Activated naive CD4-positive, alpha-beta T cell treated with anti-CD3 and anti-CD28 coated beads, Interleukin-2, amount 10 ng/mL, durations not matched to agents 7 days and 5 days (primary cell): ENCODE measurements around the gene KRTAP5-3.
"Not testable (repeated sequence)": the region's sequence is repeated elsewhere in the genome, so short reads cannot be mapped to it uniquely, and the experiment has no call there.

Experiments used
- CTCF ChIA-PET: fragments of 350-600 bp; sonication (Branson Sonifier 250); formaldehyde crosslinking; loops from one replicate; lab custom pipeline; 2021; ENCODE audit warnings: antibody characterized with exemption; lab: Charles Lee
- DNase-seq: peaks from one replicate; pipeline ENCODE4 v3.0.0-alpha.2; 2020
- H3K27ac Mint-ChIP-seq: one replicate; pipeline ENCODE4 v1.8.0; 2021; ENCODE audit warnings: mild to moderate bottlenecking, moderate library complexity, mixed read lengths
- H3K27me3 Mint-ChIP-seq: one replicate; pipeline ENCODE4 v1.8.0; 2021; ENCODE audit warnings: mild to moderate bottlenecking, mixed read lengths
- H3K36me3 Mint-ChIP-seq: one replicate; pipeline ENCODE4 v1.8.0; 2021; ENCODE audit warnings: mixed read lengths
- H3K4me1 Mint-ChIP-seq: one replicate; pipeline ENCODE4 v1.8.0; 2021; ENCODE audit warnings: mixed read lengths
- H3K4me3 Mint-ChIP-seq: one replicate; pipeline ENCODE4 v1.8.0; 2021; ENCODE audit warnings: mild to moderate bottlenecking, moderate library complexity, mixed read lengths
- H3K9me3 Mint-ChIP-seq: one replicate; pipeline ENCODE4 v1.8.0; 2021; ENCODE audit warnings: mixed read lengths

KRTAP5-3 gene

DNA sequence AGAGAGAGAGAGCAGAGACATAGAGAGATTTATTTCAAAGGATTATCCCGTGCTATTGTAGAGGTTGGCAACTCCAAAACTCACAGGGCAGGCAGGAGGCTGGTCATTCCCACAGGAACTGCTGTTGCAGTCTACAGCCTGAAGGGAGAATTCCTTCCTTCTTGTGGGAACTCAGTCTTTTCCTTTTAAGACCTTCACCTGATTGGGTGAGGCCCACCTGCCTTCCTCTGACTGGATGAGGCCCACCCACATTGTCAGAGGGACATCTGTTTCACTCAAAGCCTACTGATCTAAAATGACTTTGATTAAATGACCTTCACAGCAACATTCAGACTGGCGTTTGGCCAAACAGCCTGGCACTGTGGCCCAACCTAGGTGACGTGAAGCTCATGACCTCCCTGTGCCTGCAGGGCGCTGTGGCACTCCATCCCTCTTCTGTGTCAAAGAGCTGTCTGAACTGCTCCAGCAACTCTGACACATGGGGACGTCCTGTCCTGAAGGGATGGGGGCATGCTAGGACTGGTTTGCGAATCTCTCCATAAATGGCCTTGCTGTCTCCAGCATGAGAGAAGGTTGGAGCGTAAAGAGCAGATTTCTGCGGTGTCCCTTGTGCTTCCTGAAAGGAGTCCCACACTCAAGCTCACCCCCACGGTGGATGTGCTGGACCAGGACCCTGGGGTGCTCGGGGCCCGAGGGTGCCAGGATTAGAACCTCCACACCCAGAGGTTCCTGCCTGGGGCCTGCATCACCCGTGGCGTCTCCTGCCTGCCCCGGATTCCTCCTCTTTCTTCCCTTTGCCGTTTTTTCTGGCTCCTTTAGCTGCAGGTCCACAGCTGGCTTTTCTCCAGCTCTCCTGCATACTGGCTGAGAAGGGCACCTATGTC is 42.0 kb upstream of the KRTAP5-3 start:
- CTCF ChIA-PET, result interaction anchor here (0.6 to 3.1 kb wide), 6 partner anchors 9 to 351 kb away, joined by 3 to 15 read pairs (median 4); no protein-coding TSS in a partner anchor
- Mint-ChIP-seq H3K9me3 (no peaks in the 10 kb centered on the region), H3K27me3 (peaks cover 46% of the 10 kb centered on the region), H3K36me3 (no peaks in the 10 kb centered on the region), H3K4me3 (no peak overlapping the region), H3K27ac (no peak overlapping the region), H3K4me1 (no peaks in the 10 kb centered on the region)
- DNase-seq, result peak; percentile 18

DNA sequence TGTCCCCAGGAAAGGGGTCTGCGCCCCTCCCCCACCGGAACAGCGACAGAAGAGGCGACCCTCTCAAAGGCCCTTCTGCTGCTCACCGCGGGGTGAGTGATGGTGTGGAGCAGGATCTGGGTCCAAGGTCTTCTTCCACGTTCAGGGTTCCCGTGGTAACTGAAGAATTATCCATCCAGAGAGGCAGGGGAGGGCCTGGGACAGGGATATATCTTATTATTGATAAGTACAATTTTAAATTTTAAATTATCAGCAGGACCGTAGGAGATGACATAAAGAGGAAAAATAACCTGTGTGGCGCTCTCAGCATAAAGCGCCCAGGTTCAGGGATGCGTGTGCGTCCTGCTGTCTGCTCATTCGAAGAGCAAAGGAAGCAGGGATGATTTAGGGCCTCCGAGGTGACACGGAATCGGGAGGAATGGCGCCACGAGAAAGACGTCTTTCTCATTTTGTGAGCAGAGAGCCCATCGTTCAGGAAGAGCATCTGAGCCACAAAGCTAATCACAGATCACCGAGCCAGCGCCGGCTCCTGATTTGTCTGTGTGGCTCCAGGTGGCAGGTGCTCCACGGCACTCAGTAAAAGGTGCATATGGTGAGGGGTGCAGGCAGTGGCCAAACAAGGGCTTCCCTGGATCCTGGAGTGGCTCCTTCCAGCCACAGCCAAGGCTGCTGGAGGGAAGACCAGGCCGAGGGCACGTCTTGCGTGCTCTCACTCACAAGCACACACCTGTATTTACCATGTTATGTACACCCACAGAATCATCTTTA is 40.6 kb upstream of the KRTAP5-3 start:
- Mint-ChIP-seq H3K27me3 (peaks cover 44% of the 10 kb centered on the region), H3K4me3 (no peak overlapping the region), H3K9me3 (no peaks in the 10 kb centered on the region), H3K4me1 (no peaks in the 10 kb centered on the region), H3K27ac (no peak overlapping the region), H3K36me3 (no peaks in the 10 kb centered on the region)
- CTCF ChIA-PET, result interaction anchor here (1.0 to 3.1 kb wide), 4 partner anchors 9 to 353 kb away, joined by 3 to 15 read pairs (median 4); no protein-coding TSS in a partner anchor
- DNase-seq, result no peak

DNA sequence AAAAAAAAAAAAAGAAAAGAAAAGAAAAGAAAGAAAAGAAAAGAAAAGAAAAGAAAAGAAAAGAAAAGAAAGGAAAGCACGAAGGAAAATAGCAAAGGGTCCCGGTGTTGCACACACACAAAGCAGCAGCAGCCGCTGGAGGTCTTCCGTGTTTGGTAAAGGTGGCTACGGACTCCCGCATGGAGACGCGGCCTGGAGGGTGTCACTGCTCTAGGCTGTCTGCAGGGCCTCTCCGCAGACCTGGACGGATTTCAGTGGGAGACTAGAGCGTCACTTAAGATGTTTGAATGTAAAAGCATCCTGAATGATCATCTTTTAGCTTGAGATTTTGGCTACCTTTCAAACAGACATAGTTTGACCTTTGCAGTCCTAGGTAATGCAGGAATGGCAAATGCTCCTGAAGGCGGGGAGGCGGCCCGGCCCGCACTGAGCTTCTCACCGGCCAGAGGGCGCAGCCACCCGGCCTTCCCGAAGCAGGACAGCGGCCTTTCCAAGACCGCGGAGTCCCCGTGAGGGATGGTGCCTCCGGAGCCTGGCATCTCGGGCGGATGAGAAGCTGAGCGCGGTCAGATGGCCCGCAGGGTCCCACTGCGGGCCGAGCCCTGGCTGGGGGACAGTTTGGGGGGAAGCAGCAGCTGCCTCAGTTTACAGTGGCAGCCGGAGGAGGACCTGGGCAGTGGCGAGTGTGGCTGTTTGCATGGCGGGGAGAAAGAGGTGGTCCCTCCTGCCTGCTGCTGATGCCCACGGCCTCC is 39.8 kb upstream of the KRTAP5-3 start:
- Mint-ChIP-seq H3K36me3 (no peaks in the 10 kb centered on the region), H3K4me3 (no peak overlapping the region), H3K4me1 (no peaks in the 10 kb centered on the region), H3K9me3 (no peaks in the 10 kb centered on the region), H3K27ac (no peak overlapping the region), H3K27me3 (peaks cover 38% of the 10 kb centered on the region)
- DNase-seq, result no peak
- CTCF ChIA-PET, result interaction anchor here (1.0 kb wide), 1 partner anchor 10 kb away, joined by 3 read pairs; no protein-coding TSS in a partner anchor

DNA sequence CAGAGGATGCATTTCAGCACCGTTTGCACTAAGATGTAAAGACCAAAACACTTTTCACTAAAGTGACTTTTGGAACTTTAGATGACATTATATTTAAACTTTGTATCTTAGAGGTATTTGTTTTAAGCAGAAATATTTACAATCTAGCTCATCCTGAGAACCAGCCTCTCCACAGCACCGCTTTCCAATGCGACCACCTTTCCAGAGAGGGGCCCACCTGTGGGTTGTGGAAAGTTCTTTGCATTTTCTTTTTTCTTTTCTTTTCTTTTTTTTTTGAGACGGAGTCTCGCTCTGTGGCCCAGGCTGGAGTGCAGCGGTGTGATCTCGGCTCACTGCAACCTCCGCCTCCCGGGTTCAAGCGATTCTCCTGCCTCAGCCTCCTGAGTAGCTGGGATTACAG is 38.3 kb upstream of the KRTAP5-3 start:
- not testable (repeated sequence) for H3K27ac Mint-ChIP-seq, H3K4me1 Mint-ChIP-seq, H3K9me3 Mint-ChIP-seq, H3K4me3 Mint-ChIP-seq, H3K36me3 Mint-ChIP-seq
- CTCF ChIA-PET, result interaction anchor here (0.7 to 2.1 kb wide), 2 partner anchors 15 to 186 kb away, joined by 5 read pairs; no protein-coding TSS in a partner anchor
- peak; percentile 5 for DNase-seq
- H3K27me3 Mint-ChIP-seq, result peaks cover 27% of the 10 kb centered on the region

DNA sequence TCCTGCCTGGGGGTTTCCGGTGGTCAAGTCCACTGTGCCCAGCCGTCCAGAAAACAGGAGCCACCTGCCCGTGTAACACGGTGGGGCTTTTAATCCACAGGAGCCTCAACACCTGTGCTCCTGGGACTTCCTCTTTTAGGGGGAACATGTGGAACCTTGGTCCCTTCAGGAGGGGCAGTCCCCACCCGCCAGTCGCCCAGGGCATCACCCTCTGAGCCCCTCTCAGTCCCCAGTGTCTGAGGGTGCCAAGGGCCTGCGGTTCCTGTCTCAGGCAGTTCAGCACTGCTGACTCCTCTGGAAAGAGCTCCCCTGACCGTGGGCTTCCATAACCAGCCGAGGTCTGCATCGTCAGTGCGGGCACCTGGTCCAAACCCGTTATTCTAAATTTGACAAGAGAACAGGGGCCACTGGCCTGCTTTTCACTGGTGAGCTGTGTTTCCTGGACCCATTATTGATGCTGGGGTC is 37.1 kb upstream of the KRTAP5-3 start:
- Mint-ChIP-seq H3K9me3 (no peaks in the 10 kb centered on the region), H3K4me1 (no peaks in the 10 kb centered on the region), H3K36me3 (no peaks in the 10 kb centered on the region), H3K27ac (no peak overlapping the region), H3K27me3 (peaks cover 15% of the 10 kb centered on the region), H3K4me3 (no peak overlapping the region)
- CTCF ChIA-PET, result interaction anchor here (0.9 to 2.1 kb wide), 2 partner anchors 8 to 13 kb away, joined by 3 to 5 read pairs; no protein-coding TSS in a partner anchor
- no peak for DNase-seq

DNA sequence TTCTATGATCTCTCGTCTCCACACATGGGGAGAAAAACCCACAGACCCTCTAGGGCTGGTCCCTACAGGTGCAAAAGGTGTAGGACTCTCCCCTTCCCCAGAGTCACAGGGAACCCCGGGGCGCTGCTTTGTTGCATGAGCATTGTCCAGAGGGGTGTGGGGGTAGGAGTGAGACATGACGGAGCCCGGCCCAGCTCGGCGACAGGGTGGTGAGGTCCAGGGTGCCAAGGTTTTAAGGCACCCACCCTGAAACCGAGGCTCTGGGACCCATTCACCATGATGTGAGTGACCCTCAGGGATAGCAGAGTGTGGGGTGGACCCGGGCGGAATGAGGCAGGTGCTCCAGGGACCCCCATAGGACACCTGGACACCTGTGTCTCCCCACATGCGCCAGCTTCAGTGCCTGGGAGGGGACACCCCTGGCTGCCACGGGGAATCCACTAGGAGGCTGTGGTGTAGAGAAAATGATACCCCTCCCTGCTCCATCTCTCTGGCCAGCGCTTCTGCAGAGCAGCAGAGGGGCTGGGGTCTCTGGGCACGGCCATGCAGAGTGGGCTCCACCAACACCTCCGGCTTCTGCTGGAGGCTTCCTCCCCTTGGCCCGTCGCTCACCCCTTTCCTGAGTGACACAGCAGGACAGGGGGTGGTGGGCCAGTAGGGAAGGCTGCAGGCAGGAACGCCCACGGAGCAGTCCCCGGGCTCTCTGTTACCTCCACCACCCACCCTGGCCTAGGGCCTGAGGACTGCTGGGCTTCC is 36.5 kb upstream of the KRTAP5-3 start:
- H3K9me3 Mint-ChIP-seq, result no peaks in the 10 kb centered on the region
- peak; percentile 14 for DNase-seq
- peaks cover 19% of the 10 kb centered on the region for H3K27me3 Mint-ChIP-seq
- CTCF ChIA-PET, result interaction anchor here (0.8 to 0.9 kb wide), 2 partner anchors 7 to 187 kb away, joined by 3 read pairs; no protein-coding TSS in a partner anchor
- no peaks in the 10 kb centered on the region for H3K4me1 Mint-ChIP-seq
- H3K36me3 Mint-ChIP-seq, result no peaks in the 10 kb centered on the region
- H3K27ac Mint-ChIP-seq, result no peak overlapping the region
- H3K4me3 Mint-ChIP-seq, result no peak overlapping the region

DNA sequence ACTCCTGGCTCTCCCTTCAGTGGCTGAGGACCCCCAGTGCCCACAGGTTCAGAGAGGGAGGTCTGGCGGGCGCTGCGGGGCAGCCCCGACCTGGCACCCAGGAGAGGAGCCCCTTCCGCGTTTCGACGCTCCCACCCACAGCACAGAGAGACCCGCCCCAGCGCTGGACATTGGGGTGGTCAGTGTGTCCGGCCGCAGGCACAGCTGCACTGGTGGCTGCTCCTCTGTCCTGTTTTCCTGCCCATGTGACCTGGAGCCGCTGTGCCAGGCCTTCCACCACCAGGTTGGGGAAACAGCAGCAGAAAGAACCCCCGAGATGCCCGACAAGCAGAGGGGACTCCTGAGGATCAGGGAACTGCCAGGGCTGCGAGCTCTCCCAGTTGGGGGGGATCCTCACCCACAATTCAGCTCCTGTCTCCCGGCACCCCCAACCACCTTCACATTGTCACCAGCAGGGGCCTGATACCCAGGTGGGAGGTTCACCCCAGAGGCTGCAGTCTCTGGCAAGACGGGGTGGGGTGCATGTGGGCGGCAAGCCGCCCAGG is 35.0 kb upstream of the KRTAP5-3 start:
- CTCF ChIA-PET, result no interaction called here
- no peak overlapping the region for H3K27ac Mint-ChIP-seq
- no peak overlapping the region for H3K4me3 Mint-ChIP-seq
- H3K27me3 Mint-ChIP-seq, result peaks cover 26% of the 10 kb centered on the region
- H3K9me3 Mint-ChIP-seq, result no peaks in the 10 kb centered on the region
- DNase-seq, result peak; percentile 12
- peaks cover 2% of the 10 kb centered on the region for H3K4me1 Mint-ChIP-seq
- H3K36me3 Mint-ChIP-seq, result no peaks in the 10 kb centered on the region

DNA sequence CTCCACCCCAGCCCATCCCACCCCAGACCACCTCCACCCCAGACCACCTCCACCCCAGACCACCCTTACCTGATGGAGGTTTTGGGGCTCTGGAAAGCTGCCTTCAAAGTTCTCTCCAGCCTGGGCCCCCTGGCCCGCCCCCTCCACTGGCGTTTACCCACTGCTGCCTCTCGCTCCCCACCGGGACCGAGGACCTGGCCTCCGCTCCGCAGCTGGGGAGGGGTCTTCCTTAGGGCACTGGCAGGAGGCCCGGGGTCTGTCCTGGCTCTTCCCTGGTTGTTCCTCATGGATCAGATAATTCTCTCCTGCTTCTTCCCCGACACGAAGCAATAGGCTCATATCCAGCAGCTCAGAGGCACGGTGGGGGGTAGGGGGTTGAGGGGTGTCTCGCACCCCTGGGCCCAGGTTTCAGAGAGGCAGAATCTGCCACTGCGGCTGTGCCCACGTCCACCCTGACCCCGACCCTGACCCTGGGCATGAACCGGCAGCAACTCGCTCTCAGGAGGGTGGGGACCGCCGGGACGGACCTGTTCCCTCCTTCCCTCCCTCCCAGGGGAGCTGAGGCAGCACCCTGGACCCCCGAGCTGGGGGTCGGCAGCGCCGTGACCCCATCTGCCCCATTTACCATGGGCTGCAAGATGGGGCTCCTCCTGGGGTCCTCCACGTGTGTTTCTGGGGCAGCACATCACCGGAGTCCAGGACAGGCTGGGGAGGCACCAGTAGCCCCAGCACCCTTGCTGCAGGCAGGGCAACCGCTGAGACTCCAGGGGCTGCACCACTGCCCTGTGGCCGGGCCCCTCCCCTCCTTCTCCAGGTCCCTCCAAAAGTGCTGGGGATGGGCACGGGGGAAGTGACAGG is 34.3 kb upstream of the KRTAP5-3 start:
- peaks cover 26% of the 10 kb centered on the region for H3K27me3 Mint-ChIP-seq
- CTCF ChIA-PET, result no interaction called here
- no peaks in the 10 kb centered on the region for H3K36me3 Mint-ChIP-seq

DNA sequence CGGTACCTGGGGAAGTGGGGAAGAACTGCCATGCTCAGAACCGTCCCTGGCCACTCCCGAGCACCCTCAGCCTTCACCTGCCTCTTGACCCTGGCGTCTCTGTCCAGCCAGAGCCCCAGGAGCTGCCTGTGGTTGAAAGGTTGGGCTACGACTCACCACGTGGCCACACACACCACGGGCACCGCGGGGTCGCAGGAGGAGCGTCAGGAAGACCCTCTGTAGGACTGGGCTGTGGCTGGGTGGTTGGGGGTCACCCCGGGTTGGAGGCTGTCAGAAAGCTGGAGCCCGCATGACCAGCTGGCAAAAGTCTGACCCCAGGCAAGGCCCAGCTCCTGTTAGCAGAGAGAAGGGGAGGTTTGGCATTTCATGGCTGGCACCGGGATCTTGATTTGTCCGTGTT is 32.8 kb upstream of the KRTAP5-3 start:
- peaks cover 26% of the 10 kb centered on the region for H3K27me3 Mint-ChIP-seq
- H3K9me3 Mint-ChIP-seq, result no peaks in the 10 kb centered on the region
- CTCF ChIA-PET, result interaction anchor here (0.8 to 2.4 kb wide), 4 partner anchors 9 to 340 kb away, joined by 3 to 15 read pairs (median 4); no protein-coding TSS in a partner anchor
- DNase-seq, result no peak
- H3K27ac Mint-ChIP-seq, result no peak overlapping the region
- no peaks in the 10 kb centered on the region for H3K36me3 Mint-ChIP-seq
- H3K4me1 Mint-ChIP-seq, result peaks cover 2% of the 10 kb centered on the region
- no peak overlapping the region for H3K4me3 Mint-ChIP-seq

More for the DNA sequence above, 34.3 kb upstream of the KRTAP5-3 start:
- H3K4me1 Mint-ChIP-seq, result peaks cover 2% of the 10 kb centered on the region
- DNase-seq, result peak; percentile 14
- H3K4me3 Mint-ChIP-seq, result no peak overlapping the region
- no peaks in the 10 kb centered on the region for H3K9me3 Mint-ChIP-seq
- no peak overlapping the region for H3K27ac Mint-ChIP-seq

DNA sequence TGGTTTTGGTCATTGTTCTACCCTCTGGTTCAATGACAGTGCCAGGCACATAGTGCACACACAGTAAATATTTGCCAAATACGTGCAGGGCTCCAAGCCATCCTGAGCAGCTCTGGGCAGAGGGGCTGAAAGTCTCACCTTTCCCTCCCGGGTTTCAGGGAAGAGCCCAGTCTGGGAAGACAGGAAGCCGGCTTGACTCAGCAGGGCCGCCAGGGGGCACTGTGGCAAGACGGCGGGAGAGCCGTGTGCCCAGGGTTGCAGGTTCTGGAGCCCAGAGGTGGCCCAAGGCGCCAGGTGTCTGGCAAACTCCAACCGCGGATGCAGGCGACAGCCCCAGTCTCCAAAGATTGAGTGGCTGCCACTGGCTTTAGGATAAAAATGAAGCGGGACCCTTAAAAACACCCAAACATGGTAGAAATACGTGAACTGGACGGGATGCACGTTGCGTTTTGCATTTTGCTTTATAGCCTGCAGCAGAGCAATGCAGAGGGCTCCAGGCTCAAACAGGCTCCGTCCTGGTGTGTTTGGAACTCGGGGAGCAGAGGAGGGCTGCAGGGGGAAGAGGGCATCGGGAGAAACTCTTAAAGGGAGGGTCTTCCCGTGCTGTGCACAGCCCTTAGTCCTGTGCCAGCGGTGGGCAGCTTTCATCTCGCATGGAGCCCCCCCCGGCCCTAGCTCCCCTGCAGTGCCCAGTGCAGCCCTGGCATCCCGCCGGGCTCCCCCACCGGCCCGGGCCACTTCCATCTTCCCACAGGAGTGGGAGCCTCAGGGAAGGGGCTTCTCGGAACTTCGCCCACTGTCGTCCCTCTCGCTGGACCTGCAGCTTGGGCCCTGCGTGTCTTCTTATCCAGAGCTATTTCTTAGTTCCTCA is 32.0 kb upstream of the KRTAP5-3 start:
- no peak overlapping the region for H3K4me3 Mint-ChIP-seq
- no peaks in the 10 kb centered on the region for H3K9me3 Mint-ChIP-seq
- peaks cover 2% of the 10 kb centered on the region for H3K4me1 Mint-ChIP-seq
- CTCF ChIA-PET, result interaction anchor here (0.8 to 3.3 kb wide), 10 partner anchors 9 to 341 kb away, joined by 3 to 15 read pairs (median 5); no protein-coding TSS in a partner anchor
- no peak overlapping the region for H3K27ac Mint-ChIP-seq
- no peaks in the 10 kb centered on the region for H3K36me3 Mint-ChIP-seq
- peaks cover 23% of the 10 kb centered on the region for H3K27me3 Mint-ChIP-seq
- DNase-seq, result peak; percentile 39

DNA sequence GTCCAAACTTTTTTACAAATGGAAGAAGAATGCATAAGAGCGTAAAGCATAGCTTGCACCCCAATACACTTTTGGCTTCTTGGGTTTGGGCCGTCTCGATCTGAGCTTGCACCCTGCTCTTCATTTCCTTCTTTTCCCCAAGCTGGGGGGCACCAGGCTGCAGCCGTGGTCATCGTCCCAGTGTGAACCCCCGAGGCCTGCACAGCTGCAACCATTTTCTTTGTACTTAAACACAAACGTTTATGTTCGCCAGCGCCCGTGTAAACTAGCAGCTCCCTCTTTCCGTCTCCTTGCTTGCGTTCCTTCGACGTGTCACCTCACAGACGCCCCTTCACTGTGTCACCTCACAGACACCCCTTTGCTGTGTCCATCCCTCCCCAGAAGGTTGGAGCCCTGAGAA is 31.4 kb upstream of the KRTAP5-3 start:
- Mint-ChIP-seq H3K4me1 (peaks cover 2% of the 10 kb centered on the region), H3K9me3 (no peaks in the 10 kb centered on the region), H3K27me3 (peaks cover 23% of the 10 kb centered on the region), H3K36me3 (no peaks in the 10 kb centered on the region), H3K27ac (no peak overlapping the region), H3K4me3 (no peak overlapping the region)
- CTCF ChIA-PET, result interaction anchor here (0.9 to 3.3 kb wide), 8 partner anchors 9 to 282 kb away, joined by 3 to 15 read pairs (median 5); no protein-coding TSS in a partner anchor
- DNase-seq, result no peak
